CD14-positive monocyte (primary cell): ENCODE measurements around the gene CSF2RB. TPM values are rescaled to one million over a fixed set of nuclear protein-coding genes. Genes with fewer than 3 reads are reported as not detected.

Experiments used
- DNase-seq, 3 donors: peaks; one replicate each; pipeline ENCODE4 v3.0.0-alpha.2; 2011 to 2022
- H2AFZ ChIP-seq: 2 replicates; pipeline ENCODE4 v1.6.0; 2012; ENCODE audit warnings: mild to moderate bottlenecking, low read depth, low read length, inconsistent platforms; ENCODE audit not compliant: insufficient read depth, poor library complexity, severe bottlenecking
- H3K27ac ChIP-seq, 2 donors: 1 replicate in 1 of 2; 2 replicates in 1 of 2; pipeline ENCODE4 v1.5.1; 2012 to 2013; ENCODE audit warnings: low read length in 2 of 2, control low read depth in 1 of 2, inconsistent platforms in 1 of 2, low read depth in 1 of 2, mild to moderate bottlenecking in 1 of 2
- H3K27me3 ChIP-seq, 2 donors: one replicate each; pipeline versions ENCODE4 v1.6.0 to v1.6.1; 2011 to 2013; ENCODE audit warnings: low read length in 2 of 2; ENCODE audit not compliant: control insufficient read depth in 2 of 2, insufficient read depth in 2 of 2
- H3K36me3 ChIP-seq, 2 donors: replicated peaks in 1 of 2; 1 replicate in 1 of 2; 2 replicates in 1 of 2; pipeline versions ENCODE4 v1.5.1 to v1.6.1; 2012 to 2013; ENCODE audit warnings: low read length in 2 of 2, control low read depth in 1 of 2, inconsistent platforms in 1 of 2, mild to moderate bottlenecking in 1 of 2; ENCODE audit not compliant: insufficient read depth in 2 of 2, control insufficient read depth in 1 of 2
- H3K4me1 ChIP-seq, 2 donors: 1 replicate in 1 of 2; 2 replicates in 1 of 2; pipeline versions ENCODE4 v1.5.1 to v1.6.1; 2012 to 2013; ENCODE audit warnings: low read length in 2 of 2, control low read depth in 1 of 2, inconsistent platforms in 1 of 2, mild to moderate bottlenecking in 1 of 2, moderate library complexity in 1 of 2; ENCODE audit not compliant: insufficient read depth in 2 of 2, control insufficient read depth in 1 of 2
- H3K4me2 ChIP-seq: replicated peaks from 2 replicates; pipeline ENCODE3; 2012; ENCODE audit warnings: low read length, moderate library complexity, mild to moderate bottlenecking; ENCODE audit not compliant: poor library complexity, severe bottlenecking; ENCODE audit errors: extremely low read depth
- H3K4me3 ChIP-seq, 3 experiments: fragments of 200-600 bp in 1 of 3; sonication (generic) in 1 of 3; replicated peaks in 1 of 3; 1 replicate in 2 of 3; 2 replicates in 1 of 3; pipeline ENCODE4 v1.5.1; 2011 to 2013; ENCODE audit warnings: low read length in 3 of 3, mild to moderate bottlenecking in 3 of 3, control low read depth in 2 of 3, low read depth in 2 of 3, inconsistent platforms in 1 of 3, moderate library complexity in 1 of 3
- H3K79me2 ChIP-seq: 2 replicates; pipeline ENCODE4 v1.6.0; 2012; ENCODE audit warnings: mild to moderate bottlenecking, control low read depth, inconsistent platforms, low read length, moderate library complexity; ENCODE audit not compliant: insufficient read depth
- H3K9ac ChIP-seq: 2 replicates; pipeline ENCODE4 v1.6.0; 2017; ENCODE audit warnings: low read length, mild to moderate bottlenecking; ENCODE audit not compliant: insufficient read depth, poor library complexity, severe bottlenecking
- H3K9me3 ChIP-seq, 2 donors: replicated peaks in 1 of 2; 1 replicate in 1 of 2; 2 replicates in 1 of 2; pipeline versions ENCODE4 v1.5.1 to v1.6.1; 2012 to 2013; ENCODE audit warnings: low read length in 2 of 2, control low read depth in 1 of 2; ENCODE audit not compliant: control insufficient read depth in 1 of 2, insufficient read depth in 1 of 2
- H4K20me1 ChIP-seq: 2 replicates; pipeline ENCODE4 v1.6.0; 2012; ENCODE audit warnings: mild to moderate bottlenecking, low read length, control low read depth, moderate library complexity; ENCODE audit not compliant: insufficient read depth
- H3K27ac Mint-ChIP-seq, 7 donors: one replicate each; pipeline ENCODE4 v1.8.0; 2020; ENCODE audit warnings: mild to moderate bottlenecking in 7 of 7, mixed read lengths in 7 of 7, moderate library complexity in 6 of 7, inconsistent platforms in 2 of 7
- H3K27me3 Mint-ChIP-seq, 3 donors: one replicate each; pipeline ENCODE4 v1.8.0; 2021 to 2022; ENCODE audit warnings: low read depth in 3 of 3, mild to moderate bottlenecking in 3 of 3, mixed read lengths in 3 of 3, moderate library complexity in 3 of 3, inconsistent platforms in 1 of 3
- H3K36me3 Mint-ChIP-seq, 2 donors: one replicate each; pipeline ENCODE4 v1.8.0; 2020; ENCODE audit warnings: mixed read lengths in 2 of 2, inconsistent platforms in 1 of 2, mild to moderate bottlenecking in 1 of 2
- H3K4me1 Mint-ChIP-seq: one replicate; pipeline ENCODE4 v1.8.0; 2020; ENCODE audit warnings: mild to moderate bottlenecking, mixed read lengths
- H3K4me3 Mint-ChIP-seq, 2 donors: one replicate each; pipeline ENCODE4 v1.8.0; 2020; ENCODE audit warnings: mild to moderate bottlenecking in 2 of 2, mixed read lengths in 2 of 2, moderate library complexity in 1 of 2
- H3K9me3 Mint-ChIP-seq, 7 donors: one replicate each; pipeline ENCODE4 v1.8.0; 2020 to 2022; ENCODE audit warnings: mixed read lengths in 7 of 7, mild to moderate bottlenecking in 6 of 7, moderate library complexity in 6 of 7, inconsistent platforms in 2 of 7
- CTCF ChIP-seq: fragments of 200-600 bp; IDR thresholded peaks from one replicate; pipeline ENCODE4 v1.8.0; 2022; ENCODE audit warnings: antibody characterized with exemption, mild to moderate bottlenecking
- WGBS: methylation state at CpG from one replicate; pipeline ENCODE4 v1.1.5; 2013; ENCODE audit warnings: missing lambda C conversion rate; ENCODE audit not compliant: insufficient coverage; 5-methylcytosine and 5-hydroxymethylcytosine counted together
- intact Hi-C, 2 donors: fragments of 100-400 bp; cut with micrococcal nuclease; formaldehyde crosslinking; loops; one replicate each; pipeline versions ENCODE4 v1.15.0 to v1.15.1; 2023
- polyA plus RNA-seq, 3 donors: library from polyadenylated mRNA; depleted of rRNA in 1 of 3; unstranded in 2 of 3; stranded (reverse) in 1 of 3; fragments of 300-500 nt in 2 of 3; fragments of >200 nt in 1 of 3; fragmentation: Illumina TruSeq in 2 of 3; gene quantifications; 1 replicate in 2 of 3; 2 replicates in 1 of 3; pipeline ENCODE4 v1.2.3, GENCODE V29; 2012 to 2021

The CSF2RB gene
- polyA plus RNA-seq, 3 donors: 29.9 to 91.1 (median 52.7) TPM

GRCh38 chr22:36976606-36977005 lies 63.2 kb downstream of the CSF2RB start:
- intact Hi-C loops: loop anchor here (5.0 to 10.0 kb wide), 2 partner anchors 62 to 119 kb away; partner anchors contain the start of gene CSF2RB (in 1 of the 2)
- no peaks in the 10 kb centered on the region for H3K27me3 ChIP-seq
- H3K4me1 Mint-ChIP-seq: peaks cover 20% of the 10 kb centered on the region
- no peaks in the 10 kb centered on the region for H3K9me3 ChIP-seq
- H3K36me3 ChIP-seq: no peaks in the 10 kb centered on the region
- H3K4me3 ChIP-seq: no peak overlapping the region
- no peaks in the 10 kb centered on the region for H3K36me3 Mint-ChIP-seq
- H3K4me2 ChIP-seq: no peak overlapping the region
- no peaks in the 10 kb centered on the region for H4K20me1 ChIP-seq
- no peak overlapping the region for H3K9ac ChIP-seq
- H3K27me3 Mint-ChIP-seq: peaks cover 2 to 10% (median 8%) of the 10 kb centered on the region in 3 donors
- WGBS: 100% methylated on average over 4 of the region's 4 CpGs
- H3K4me1 ChIP-seq: peaks cover 7 to 13% of the 10 kb centered on the region in 2 donors
- H3K27ac ChIP-seq: no peak overlapping the region
- H2AFZ ChIP-seq: no peak overlapping the region
- no peaks in the 10 kb centered on the region for H3K9me3 Mint-ChIP-seq
- no peaks in the 10 kb centered on the region for H3K79me2 ChIP-seq
- H3K27ac Mint-ChIP-seq: peak overlapping the region in 2 of 7 donors; percentile 31 to 87
- DNase-seq: no peak
- H3K4me3 Mint-ChIP-seq: no peak overlapping the region
- no peak for TF ChIP-seq CTCF

GRCh38 chr22:36977401-36977861 lies 64.0 kb downstream of the CSF2RB start:
- 15% methylated on average over 10 of the region's 13 CpGs for WGBS
- Mint-ChIP-seq H3K9me3 (no peaks in the 10 kb centered on the region), H3K4me3 (peak overlapping the region; percentile 81 to 91), H3K36me3 (no peaks in the 10 kb centered on the region), H3K27me3 (peaks cover 7 to 10% (median 10%) of the 10 kb centered on the region in 3 donors), H3K27ac (peak overlapping the region; percentile 81 to 92 (median 90)), H3K4me1 (peaks cover 20% of the 10 kb centered on the region)
- Histone ChIP-seq H3K79me2 (no peaks in the 10 kb centered on the region), H3K4me3 (peak overlapping the region; percentile 28 to 68 (median 47)), H3K4me1 (peaks cover 7 to 13% of the 10 kb centered on the region in 2 donors), H3K9me3 (no peaks in the 10 kb centered on the region), H3K27ac (peak overlapping the region; percentile 43 to 64), H3K9ac (peak overlapping the region; percentile 12), H3K36me3 (no peaks in the 10 kb centered on the region), H4K20me1 (no peaks in the 10 kb centered on the region), H3K4me2 (peak overlapping the region; percentile 51), H3K27me3 (no peaks in the 10 kb centered on the region), H2AFZ (peak overlapping the region; percentile 72)
- DNase-seq: peak; percentile 22 to 66 (median 46)
- no peak for TF ChIP-seq CTCF
- intact Hi-C loops: loop anchor here (5.0 to 10.0 kb wide), 2 partner anchors 63 to 120 kb away; partner anchors contain the start of gene CSF2RB (in 1 of the 2)
